Heart left ventricle (tissue), 16 donors: ENCODE measurements around the gene RABGGTA. TPM values are rescaled to one million over a fixed set of nuclear protein-coding genes. Genes with fewer than 3 reads are reported as not detected.

Source experiments
- ATAC-seq, 4 donors: fragments of 200-7000 bp; cut with Tn5 transposase; one replicate each; pipeline ENCODE4 v1.9.1; 2020 to 2022; ENCODE audit warnings: moderate library complexity in 4 of 4, mild to moderate bottlenecking in 3 of 4, moderate number of reproducible peaks in 1 of 4
- DNase-seq, 5 donors: peaks; one replicate each; pipeline ENCODE4 v3.0.0-alpha.2; 2020
- H3K27ac ChIP-seq, 12 donors: fragments of 200-600 bp; sonication (generic) in 4 of 12; one replicate each; pipeline versions ENCODE4 v1.5.0 to v1.8.0; 2016 to 2022; ENCODE audit warnings: mild to moderate bottlenecking in 2 of 12
- H3K27me3 ChIP-seq, 9 donors: fragments of 200-600 bp; sonication (generic) in 2 of 9; one replicate each; pipeline versions ENCODE4 v1.5.1 to v1.8.0; 2016 to 2022; ENCODE audit warnings: mild to moderate bottlenecking in 3 of 9
- H3K36me3 ChIP-seq, 9 donors: fragments of 200-600 bp; sonication (generic) in 2 of 9; one replicate each; pipeline versions ENCODE4 v1.5.0 to v1.8.0; 2018 to 2022; ENCODE audit warnings: mild to moderate bottlenecking in 2 of 9
- H3K4me1 ChIP-seq, 12 donors: fragments of 200-600 bp; sonication (generic) in 4 of 12; one replicate each; pipeline versions ENCODE4 v1.5.0 to v1.8.0; 2016 to 2022; ENCODE audit warnings: mild to moderate bottlenecking in 3 of 12
- H3K4me3 ChIP-seq, 12 donors: fragments of 200-600 bp; sonication (generic) in 4 of 12; one replicate each; pipeline versions ENCODE4 v1.5.0 to v1.8.0; 2017 to 2022; ENCODE audit warnings: mild to moderate bottlenecking in 9 of 12, moderate library complexity in 4 of 12
- H3K9me3 ChIP-seq, 12 donors: fragments of 200-600 bp; sonication (generic) in 4 of 12; one replicate each; pipeline versions ENCODE4 v1.5.0 to v1.8.0; 2016 to 2022; ENCODE audit warnings: mild to moderate bottlenecking in 1 of 12
- CTCF ChIP-seq, 12 donors: fragments of 200-600 bp; sonication (generic) in 4 of 12; IDR thresholded peaks; one replicate each; pipeline versions ENCODE4 v1.5.0 to v1.8.0; 2018 to 2022; ENCODE audit warnings: antibody characterized with exemption in 12 of 12, mild to moderate bottlenecking in 5 of 12
- POLR2A ChIP-seq, 2 donors: fragments of 450-650 bp; IDR thresholded peaks; one replicate each; pipeline ENCODE4 v1.6.1; 2017; ENCODE audit warnings: antibody characterized with exemption in 2 of 2, mild to moderate bottlenecking in 2 of 2, moderate library complexity in 2 of 2
- WGBS, 4 donors: extraction: QIAGEN DNeasy Blood & Tissue Kit in 2 of 4; methylation state at CpG; one replicate each; pipeline versions ENCODE4 v1.1.5 to v1.1.7; 2013 to 2018; 5-methylcytosine and 5-hydroxymethylcytosine counted together
- intact Hi-C, 10 donors: fragments of 100-400 bp; cut with DNase I; formaldehyde crosslinking; loops; one replicate each; pipeline versions ENCODE4 v1.11.1 to v1.14.2; 2022
- polyA plus RNA-seq, 2 donors: library from polyadenylated mRNA; stranded (reverse); fragments of 200-250 nt; gene quantifications; one replicate each; pipeline ENCODE4 v1.2.3, GENCODE V29; 2013
- total RNA-seq, 9 donors: library from RNA; depleted of rRNA in 2 of 9; stranded (reverse); fragments of >200 nt in 2 of 9; fragmentation: NEBNext Ultra II Directional in 3 of 9; extraction: Animal tissue kit (Norgen Biotek cat#: 25700) in 3 of 9; gene quantifications; one replicate each; pipeline versions ENCODE4 v1.1.0 to v1.2.4, GENCODE V29; 2016 to 2023
- donor health status: ischemic (EF 13 %, LVEDD 7.1; RV severe dilation, severe dysfunction).
- donor health status: healthy with polysubstance abuse.
- donor health status: DM: no; HTN: yes; CAD: no.
- donor health status: DM: no; HTN: no; CAD: no.
- donor health status: ischemic (EF 25% LVEDD 6.9; RV normal size, moderate dysfunction).
- donor health status: ischemic (EF 25% LVEDD 5.7; RV mildly dilated, moderate dysfunction).
- donor health status: healthy.
- donor health status: DM: yes; HTN: yes; CAD: no.
- donor health status: ischemic (EF 35%, LVEDD 5.7; RV mildly dilated, moderate dysfunction).
- donor health status: nonischemic (EF 11% LVEDD 7.7; RV severe dilation, severe dysfunction).
- donor health status: DM: yes; HTN: yes; CAD: no.
- donor health status: PGD.
- donor health status: ischemic (EF 29% LVEDD 5.4; RV normal size, mild dysfunction).
- donor health status: nonischemic (EF 23%, LVEDD 6.1; RV moderate dilation, normal function).

Gene RABGGTA
- total and polyA plus RNA-seq, 11 donors: 18.8 to 33.1 (median 26.7) TPM

GRCh38 chr14:24243336-24243836 lies 28.0 kb downstream of the RABGGTA start:
- Histone ChIP-seq H3K4me3 (peak overlapping the region; percentile 42 to 94 (median 72)), H3K4me1 (peaks cover 16 to 57% (median 41%) of the 10 kb centered on the region in 12 donors), H3K9me3 (no peaks in the 10 kb centered on the region), H3K36me3 (peaks cover 0 to 31% (median 29%) of the 10 kb centered on the region in 9 donors), H3K27ac (peak overlapping the region; percentile 92 to 100 (median 98)), H3K27me3 (no peaks in the 10 kb centered on the region)
- TF ChIP-seq CTCF (IDR thresholded peaks at IDR 0.05) (no peak), POLR2A (IDR thresholded peaks at IDR 0.05) (no peak)
- intact Hi-C loops: loop anchor here (1.0 to 10.0 kb wide), 10 partner anchors 52 to 194 kb away; partner anchors contain the start of genes DHRS1 (in 2 of the 10) and NOP9 (in 2 of the 10)
- ATAC-seq (peak in 1 of 4 donors; percentile 0), DNase-seq (no peak)
- 58 to 67% (median 63%) methylated on average over 10 of the region's 10 CpGs for WGBS, 4 donors

GRCh38 chr14:24241829-24242443 lies 29.5 kb downstream of the RABGGTA start:
- WGBS, 4 donors: 2 to 3% (median 2%) methylated on average over 26 to 39 of the region's 39 CpGs
- peaks cover 16 to 59% (median 42%) of the 10 kb centered on the region in 12 donors for H3K4me1 ChIP-seq
- peak; percentile 52 to 75 (median 64) for TF ChIP-seq CTCF (IDR thresholded peaks at IDR 0.05)
- no peak for TF ChIP-seq POLR2A (IDR thresholded peaks at IDR 0.05)
- peak overlapping the region; percentile 92 to 100 (median 98) for H3K27ac ChIP-seq
- H3K36me3 ChIP-seq: peaks cover 0 to 46% (median 44%) of the 10 kb centered on the region in 9 donors
- intact Hi-C loops: loop anchor here (1.0 to 10.0 kb wide), 10 partner anchors 10 to 195 kb away; partner anchors contain the start of genes DHRS1 (in 2 of the 10), NOP9 (in 2 of the 10), CHMP4A (in 1 of the 10) and GMPR2 (in 1 of the 10)
- DNase-seq (peak; percentile 92 to 96 (median 95)), ATAC-seq (peak; percentile 89 to 95 (median 94))
- no peaks in the 10 kb centered on the region for H3K9me3 ChIP-seq
- H3K4me3 ChIP-seq: peak overlapping the region; percentile 42 to 94 (median 72)
- H3K27me3 ChIP-seq: no peaks in the 10 kb centered on the region

GRCh38 chr14:24240110-24240918 lies 31.1 kb downstream of the RABGGTA start:
- TF ChIP-seq POLR2A (IDR thresholded peaks at IDR 0.05): no peak
- intact Hi-C loops: loop anchor here in 7 of 10 donors (5.0 to 10.0 kb wide), 3 partner anchors 192 to 197 kb away; no protein-coding TSS in a partner anchor
- Histone ChIP-seq H3K4me1 (peaks cover 16 to 60% (median 44%) of the 10 kb centered on the region in 12 donors), H3K27ac (peak overlapping the region in 3 of 12 donors; percentile 52 to 100 (median 99)), H3K9me3 (no peaks in the 10 kb centered on the region), H3K36me3 (peaks cover 0 to 62% (median 60%) of the 10 kb centered on the region in 9 donors), H3K27me3 (no peaks in the 10 kb centered on the region), H3K4me3 (peak overlapping the region in 1 of 12 donors; percentile 5)
- DNase-seq (no peak), ATAC-seq (no peak)
- 73 to 93% (median 89%) methylated on average over 7 to 9 of the region's 9 CpGs for WGBS, 4 donors

- 89 to 96% (median 92%) methylated on average over 5 of the region's 5 CpGs for WGBS, 4 donors
- Histone ChIP-seq H3K9me3 (no peaks in the 10 kb centered on the region), H3K4me3 (no peak overlapping the region), H3K4me1 (peaks cover 18 to 74% (median 56%) of the 10 kb centered on the region in 12 donors), H3K27ac (peak overlapping the region in 1 of 12 donors; percentile 100), H3K27me3 (no peaks in the 10 kb centered on the region), H3K36me3 (peaks cover 0 to 78% (median 74%) of the 10 kb centered on the region in 9 donors)
- DNase-seq: no peak
- TF ChIP-seq POLR2A (IDR thresholded peaks at IDR 0.05) (no peak), CTCF (IDR thresholded peaks at IDR 0.05) (no peak)
- ATAC-seq: no peak
- intact Hi-C loops: no loop called here
Measured at GRCh38 chr14:24238527-24239037, 32.8 kb downstream of the RABGGTA start.
